ENCODE data around the gene EPS8L1.
"Not testable (repeated sequence)": the region's sequence is repeated elsewhere in the genome, so short reads cannot be mapped to it uniquely, and the experiment has no call there.

Gene EPS8L1

DNA sequence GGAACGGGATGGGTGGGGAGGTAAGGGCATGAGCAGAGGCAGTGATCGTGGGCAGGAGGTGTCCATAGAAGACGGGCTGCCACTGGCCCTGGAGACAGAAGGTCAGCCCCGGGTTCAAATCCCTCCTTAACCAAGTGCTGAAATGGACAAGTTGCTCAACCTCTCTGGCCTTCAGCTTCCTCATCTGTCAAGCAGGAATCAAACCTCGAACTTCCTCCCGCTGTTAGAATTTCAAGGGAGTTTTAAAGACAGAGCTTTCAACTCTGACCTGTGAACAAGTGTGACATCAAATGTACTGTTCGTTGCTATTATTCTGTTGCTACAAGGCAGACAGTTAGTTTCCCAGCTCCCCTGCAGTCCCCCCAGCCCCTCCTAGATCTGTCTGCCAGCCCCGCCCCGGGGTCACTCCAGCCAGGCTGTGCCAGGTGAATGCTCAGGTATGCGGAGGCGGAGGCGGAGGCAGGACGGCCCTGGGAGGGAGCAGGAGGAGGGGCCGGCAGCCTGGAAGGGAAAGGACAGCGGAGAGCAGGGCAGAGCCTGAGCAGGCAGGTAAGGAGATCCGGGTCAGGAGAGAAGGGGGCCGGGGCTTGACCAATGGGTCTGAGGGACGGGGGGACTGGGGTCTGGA is at the start of gene EPS8L1:
TSS of gene EPS8L1 (plus strand) at position 499 of the 628 bp plus-strand sequence. CDS start 576 bp downstream, outside the sequence.
- DNase-seq (ENCODE audit: low spot score): no peak

GRCh38 chr19:55027140-55027471 is 48.6 kb upstream of the EPS8L1 start:
- not testable (repeated sequence) for DNase-seq (ENCODE audit: low spot score)

DNA sequence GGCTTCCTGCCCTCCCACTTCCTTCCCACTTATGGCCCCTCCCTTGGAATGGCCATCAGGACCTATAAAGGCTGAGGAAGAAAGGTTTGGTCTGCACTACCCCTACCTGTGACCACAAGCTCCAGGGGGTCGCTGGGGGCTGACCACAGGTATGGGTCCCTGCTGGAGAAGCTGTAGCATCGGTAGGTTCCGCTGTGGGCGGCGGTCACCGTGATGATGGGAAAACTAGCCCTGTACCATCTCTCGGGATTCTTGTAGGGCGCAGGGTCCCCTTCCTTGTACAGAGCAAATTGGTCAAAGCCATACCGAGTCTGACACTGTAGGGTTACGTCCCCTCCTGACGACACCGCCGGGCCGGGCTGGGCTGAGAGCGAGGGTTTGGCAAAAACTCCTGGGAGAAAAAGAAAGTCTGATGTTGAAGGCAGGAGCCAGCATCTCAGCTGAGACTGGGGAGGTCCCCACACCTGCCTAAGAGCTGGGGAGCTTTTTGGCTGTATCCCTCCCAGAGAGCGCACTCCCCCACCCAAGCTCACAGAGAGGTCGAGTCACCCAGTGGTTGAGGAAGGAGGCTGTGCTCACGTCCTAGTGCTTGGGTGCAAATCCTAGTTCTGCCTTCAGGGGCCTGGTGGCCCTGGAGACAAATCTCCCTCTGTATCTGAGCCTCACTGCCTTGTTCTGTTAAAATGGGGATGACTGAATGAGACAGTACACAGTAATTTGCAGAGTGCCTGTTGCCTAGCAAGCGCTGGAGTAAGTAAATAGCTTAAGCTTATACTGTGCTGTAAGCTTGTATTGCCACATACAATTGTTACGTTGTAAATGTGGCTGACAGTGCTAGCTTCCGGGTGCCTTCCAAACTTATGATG is 48.0 kb upstream of the EPS8L1 start:
- DNase-seq (ENCODE audit: low spot score): peak; percentile 32

DNA sequence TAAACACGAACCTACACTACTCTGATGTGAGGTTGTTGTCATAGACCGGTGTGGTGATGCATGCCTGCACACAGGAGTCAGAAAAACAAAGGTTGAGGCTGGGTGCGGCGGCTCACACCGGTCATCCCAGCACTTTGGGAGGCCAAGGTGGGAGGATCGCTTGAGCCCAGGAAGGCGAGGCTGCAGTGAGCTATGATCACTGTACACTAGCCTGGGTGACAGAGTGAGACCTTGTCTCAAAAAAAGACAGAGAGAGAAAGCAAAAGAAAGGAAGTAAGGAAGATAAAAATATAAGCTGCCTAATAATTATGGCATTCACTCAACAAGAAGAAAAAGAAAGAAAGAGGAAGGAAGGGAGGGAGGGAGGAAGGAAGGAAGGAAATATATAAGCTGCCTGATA is 46.9 kb upstream of the EPS8L1 start:
- DNase-seq (ENCODE audit: low spot score): no peak

GRCh38 chr19:55031178-55031577 is 44.5 kb upstream of the EPS8L1 start:
- DNase-seq (ENCODE audit: low spot score): no peak

- no peak for DNase-seq (ENCODE audit: low spot score)
Measured at GRCh38 chr19:55032170-55032800, 43.4 kb upstream of the EPS8L1 start.

DNA sequence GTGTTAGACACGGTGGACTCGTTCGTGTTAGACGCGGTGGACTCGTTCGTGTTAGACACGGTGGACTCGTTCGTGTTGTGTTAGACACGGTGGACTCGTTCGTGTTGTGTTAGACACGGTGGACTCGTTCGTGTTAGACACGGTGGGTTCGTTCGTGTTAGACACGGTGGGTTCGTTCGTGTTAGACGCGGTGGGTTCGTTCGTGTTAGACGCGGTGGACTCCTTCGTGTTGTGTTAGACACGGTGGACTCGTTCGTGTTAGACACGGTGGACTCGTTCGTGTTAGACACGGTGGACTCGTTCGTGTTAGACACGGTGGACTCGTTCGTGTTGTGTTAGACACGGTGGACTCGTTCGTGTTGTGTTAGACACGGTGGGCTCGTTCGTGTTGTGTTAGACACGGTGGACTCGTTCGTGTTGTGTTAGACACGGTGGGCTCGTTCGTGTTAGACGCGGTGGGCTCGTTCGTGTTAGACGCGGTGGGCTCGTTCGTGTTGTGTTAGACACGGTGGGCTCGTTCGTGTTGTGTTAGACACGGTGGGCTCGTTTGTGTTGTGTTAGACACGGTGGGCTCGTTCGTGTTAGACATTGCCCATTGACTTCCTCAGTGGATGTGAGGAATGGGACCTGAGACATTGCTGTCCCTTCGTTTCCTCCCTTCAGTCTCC is 42.6 kb upstream of the EPS8L1 start:
- not testable (repeated sequence) for DNase-seq (ENCODE audit: low spot score)

GRCh38 chr19:55034751-55035150 is 40.9 kb upstream of the EPS8L1 start:
- no peak for DNase-seq (ENCODE audit: low spot score)

DNA sequence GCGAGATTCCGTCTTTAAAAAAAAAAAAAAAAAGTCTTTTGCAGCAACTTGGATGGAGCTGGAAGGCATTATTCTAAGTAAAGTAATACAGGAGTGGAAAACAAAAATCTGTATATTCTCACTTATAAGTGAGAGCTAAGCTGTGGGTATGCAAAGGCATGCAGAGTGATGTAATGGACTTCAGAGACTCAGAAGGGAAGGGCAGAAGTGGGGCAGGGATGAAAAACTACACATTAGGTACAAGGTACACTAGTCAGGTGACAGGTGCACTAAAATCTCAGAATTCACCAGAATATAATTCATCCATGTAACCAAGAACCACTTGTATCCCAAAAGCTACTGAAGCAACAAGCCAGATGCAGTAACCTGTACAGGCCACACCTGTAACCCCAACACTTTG is 39.6 kb upstream of the EPS8L1 start:
- no peak for DNase-seq (ENCODE audit: low spot score)

DNA sequence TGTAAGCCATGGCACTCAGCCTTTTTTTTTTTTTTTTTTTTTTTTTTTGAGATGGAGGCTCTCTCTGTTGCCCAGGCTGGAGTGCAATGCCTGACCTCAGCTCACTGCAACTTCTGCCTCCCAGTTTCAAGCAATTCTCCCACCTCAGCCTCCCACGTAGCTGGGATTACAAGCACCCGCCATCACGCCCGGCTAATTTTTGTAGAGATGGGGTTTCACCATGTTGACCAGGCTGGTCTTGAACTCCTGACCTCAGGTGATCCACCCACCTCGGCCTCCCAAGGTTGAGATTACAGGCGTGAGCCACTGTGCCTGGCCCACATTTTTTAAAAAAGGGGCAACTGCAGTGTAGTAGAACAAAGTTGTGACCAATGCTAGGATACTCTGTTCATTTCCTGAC is 38.1 kb upstream of the EPS8L1 start:
- DNase-seq (ENCODE audit: low spot score): not testable (repeated sequence)

DNA sequence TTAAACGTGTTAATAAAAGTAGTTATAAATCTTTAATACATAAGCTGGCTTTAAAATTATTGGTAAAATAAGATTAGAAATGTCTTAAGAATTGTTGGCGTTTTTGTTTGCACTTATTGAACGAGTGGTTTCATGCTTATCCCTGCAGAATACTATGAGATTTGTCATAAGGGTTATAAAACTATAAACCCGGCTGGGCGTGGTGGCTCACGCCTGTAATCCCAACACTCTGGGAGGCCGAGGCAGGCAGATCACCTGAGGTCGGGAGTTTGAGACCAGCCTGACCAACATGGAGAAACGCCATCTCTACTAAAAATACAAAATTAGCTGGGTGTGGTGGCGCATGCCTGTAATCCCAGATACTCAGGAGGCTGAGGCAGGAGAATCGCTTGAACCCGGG is 35.0 kb upstream of the EPS8L1 start:
- not testable (repeated sequence) for DNase-seq (ENCODE audit: low spot score)

- no peak for DNase-seq (ENCODE audit: low spot score)
Measured at GRCh38 chr19:55041244-55041626, 34.4 kb upstream of the EPS8L1 start.

DNA sequence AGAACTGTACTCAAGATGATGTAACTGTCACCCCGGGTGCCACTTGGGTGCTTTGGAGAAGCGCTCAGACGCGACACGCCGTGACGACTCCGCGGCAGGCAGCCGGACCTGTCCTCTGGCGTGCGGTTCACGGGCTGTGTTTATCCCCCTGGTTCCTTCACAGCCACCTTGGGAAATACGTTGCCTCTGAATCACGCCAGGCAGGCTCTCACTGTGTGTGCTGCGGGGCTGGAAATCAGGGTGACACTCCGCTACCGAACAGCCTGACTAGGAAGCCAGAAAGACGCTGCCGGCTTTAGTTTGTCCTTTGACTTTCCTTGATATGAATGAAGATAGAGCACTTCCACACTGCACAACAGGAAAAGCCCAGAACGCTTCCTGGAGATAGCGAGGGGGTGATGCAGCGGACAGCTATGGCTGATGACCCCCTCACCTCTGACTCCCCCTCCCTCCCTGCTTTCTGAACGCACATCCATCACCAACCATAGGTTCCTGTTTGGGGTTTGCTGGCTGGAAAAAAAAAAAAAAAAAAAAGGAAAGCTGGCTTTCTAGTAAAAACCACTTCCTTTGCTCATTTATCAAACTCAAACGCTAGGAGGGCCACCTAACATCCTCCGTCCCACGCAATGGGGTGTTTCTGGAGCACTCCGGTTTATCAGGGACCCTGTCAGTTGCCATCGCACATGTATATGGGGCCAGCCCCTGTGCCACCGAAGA is 33.9 kb upstream of the EPS8L1 start:
- no peak for DNase-seq (ENCODE audit: low spot score)

GRCh38 chr19:55042344-55042678 is 33.4 kb upstream of the EPS8L1 start:
- no peak for DNase-seq (ENCODE audit: low spot score)

- DNase-seq (ENCODE audit: low spot score): no peak
Measured at GRCh38 chr19:55042688-55043087, 33.0 kb upstream of the EPS8L1 start.

- no peak for DNase-seq (ENCODE audit: low spot score)
Measured at GRCh38 chr19:55044286-55044685, 31.4 kb upstream of the EPS8L1 start.

DNA sequence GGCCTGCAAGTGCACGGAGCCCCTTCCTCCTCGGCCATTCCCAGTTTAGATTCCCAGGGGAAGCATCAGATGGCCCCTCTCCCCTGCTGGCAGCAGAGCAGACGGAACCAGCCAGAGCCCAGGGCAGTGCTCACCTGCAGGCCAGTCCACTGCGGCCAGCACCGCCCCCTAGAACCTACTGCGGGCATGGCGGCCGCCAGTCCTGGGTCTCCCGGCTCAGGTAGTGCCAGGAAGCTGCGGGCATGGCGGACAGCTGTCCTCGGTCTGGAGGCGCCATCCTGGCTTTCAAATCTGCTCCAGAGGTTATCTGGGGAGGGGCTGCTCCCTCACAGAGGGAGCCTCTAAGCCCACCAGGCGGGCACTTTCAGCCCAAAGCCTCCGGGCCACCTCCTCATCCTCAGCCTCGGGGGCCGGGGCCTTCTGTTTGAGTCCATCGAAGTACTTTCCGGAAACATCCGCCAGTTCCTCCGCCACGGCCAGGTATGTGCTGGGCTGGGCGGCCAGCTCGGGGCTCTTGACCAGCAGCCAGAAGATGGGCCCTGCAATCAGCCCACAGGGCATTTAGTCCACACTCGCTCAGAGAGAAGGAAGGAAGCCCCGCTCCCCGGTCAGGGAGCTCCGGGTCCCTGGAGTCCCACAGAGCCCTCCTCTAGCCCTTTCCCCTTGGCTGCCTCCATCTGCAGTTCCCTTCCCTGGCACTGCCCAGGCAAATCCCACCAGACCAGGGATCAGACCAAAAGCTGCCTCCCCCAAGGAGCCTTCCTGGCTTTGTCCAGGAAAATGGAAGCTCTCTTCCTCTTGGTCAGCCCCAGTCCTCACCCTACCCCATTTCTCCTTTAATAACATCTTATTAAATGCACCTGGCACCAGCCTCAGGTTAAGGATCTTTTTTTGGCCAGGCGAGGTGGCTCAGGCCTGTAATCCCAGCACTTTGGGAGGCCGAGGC is 30.6 kb upstream of the EPS8L1 start:
- DNase-seq (ENCODE audit: low spot score): no peak

DNA sequence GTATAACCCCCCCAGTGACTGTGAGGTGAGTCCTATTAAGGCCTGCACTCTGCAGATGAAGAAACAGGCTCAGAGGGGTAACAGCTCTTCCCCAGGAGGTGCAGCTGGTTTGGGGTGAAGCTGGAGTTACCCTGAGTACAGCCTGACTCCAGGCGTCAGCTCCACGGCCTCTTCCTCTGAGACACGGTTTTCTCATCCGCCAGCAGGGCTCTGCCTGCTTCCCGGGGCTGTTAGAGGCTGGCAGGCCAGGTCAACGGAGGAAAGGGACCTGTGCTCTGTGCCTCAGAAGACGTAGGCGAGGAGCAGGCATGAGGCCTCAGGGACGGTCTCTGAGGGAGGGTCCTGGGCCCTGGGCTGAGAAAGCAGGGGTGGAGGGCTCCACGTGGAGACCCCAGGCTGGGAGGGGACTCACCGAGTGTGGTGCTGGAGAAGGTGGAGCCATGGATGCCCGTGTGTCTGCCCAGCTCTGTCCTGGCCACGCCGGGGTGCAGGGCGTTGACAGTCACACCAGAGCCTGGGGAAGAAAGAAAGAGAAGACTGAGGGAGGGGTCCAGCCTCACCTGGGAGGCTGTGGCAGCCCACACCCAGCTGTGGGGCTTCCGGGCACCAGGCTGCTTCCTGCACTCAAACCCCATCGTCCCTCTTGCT is 28.6 kb upstream of the EPS8L1 start:
- DNase-seq (ENCODE audit: low spot score): no peak

DNA sequence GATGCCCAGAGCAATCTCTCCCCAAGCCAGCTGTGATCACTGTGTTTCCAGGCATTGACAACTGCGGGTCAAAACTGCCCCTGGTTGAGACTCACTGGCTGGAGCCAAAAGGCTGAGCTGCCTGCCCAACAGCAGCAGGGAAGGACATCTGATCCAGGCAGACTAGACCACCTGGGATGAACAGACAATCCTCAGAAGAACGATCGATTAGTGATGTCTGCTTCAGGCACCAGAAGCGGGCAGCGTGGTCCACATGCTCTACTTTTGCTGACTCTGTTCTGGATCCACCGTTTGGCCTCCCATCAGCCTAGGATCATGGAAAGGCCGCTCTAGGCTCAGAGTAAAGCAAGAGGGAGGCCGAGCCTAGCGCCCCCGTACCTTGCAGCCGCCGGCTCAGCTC is 27.7 kb upstream of the EPS8L1 start:
- DNase-seq (ENCODE audit: low spot score): no peak

DNA sequence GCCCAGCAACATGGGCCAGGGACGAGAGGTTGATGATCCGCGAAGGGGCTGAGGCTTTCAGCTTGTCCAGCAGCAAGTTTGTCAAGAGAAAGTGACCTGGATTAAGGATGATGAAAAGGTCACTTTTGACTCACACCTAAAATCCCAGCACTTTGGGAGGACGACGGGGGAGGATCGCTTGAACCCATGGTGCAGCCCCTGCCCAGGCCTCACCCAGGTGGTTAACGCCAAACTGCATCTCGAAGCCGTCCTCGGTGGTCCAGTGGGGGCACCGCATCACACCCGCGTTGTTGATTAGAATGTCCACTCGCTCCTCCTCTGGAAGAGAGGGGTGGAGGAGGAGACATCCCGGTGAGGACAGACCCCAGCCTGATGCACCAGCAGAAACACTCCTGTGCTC is 27.2 kb upstream of the EPS8L1 start:
- no peak for DNase-seq (ENCODE audit: low spot score)

All from HuH-7 (cell line).